Small intestine (tissue), 7 donors: ENCODE results near the gene TUBB. TPM values are rescaled to one million over a fixed set of nuclear protein-coding genes. Genes with fewer than 3 reads are reported as not detected.
"Not testable (repeated sequence)": the region's sequence is repeated elsewhere in the genome, so short reads cannot be mapped to it uniquely, and the experiment has no call there.

Source experiments
- DNase-seq, 2 donors: peaks; one replicate each; pipeline versions ENCODE4 v3.0.0 to v3.0.0-alpha.2; 2013
- FAIRE-seq: peaks from 2 replicates; lab custom pipeline; 2012; peaks lifted over from hg19 to GRCh38; lab: Jason Lieb, UNC
- H3K27ac ChIP-seq, 3 donors: one replicate each; pipeline ENCODE4 v1.5.1; 2013; ENCODE audit warnings: low read length in 2 of 3, mild to moderate bottlenecking in 2 of 3, control low read depth in 1 of 3, inconsistent platforms in 1 of 3, low read depth in 1 of 3, moderate library complexity in 1 of 3
- H3K27me3 ChIP-seq, 3 donors: one replicate each; pipeline ENCODE4 v1.6.1; 2013; ENCODE audit warnings: low read length in 3 of 3, inconsistent platforms in 1 of 3; ENCODE audit not compliant: control insufficient read depth in 3 of 3, insufficient read depth in 3 of 3
- H3K36me3 ChIP-seq, 3 donors: one replicate each; pipeline ENCODE4 v1.6.1; 2013; ENCODE audit warnings: low read length in 3 of 3, inconsistent platforms in 1 of 3, low read depth in 1 of 3, mild to moderate bottlenecking in 1 of 3, moderate library complexity in 1 of 3; ENCODE audit not compliant: control insufficient read depth in 3 of 3, insufficient read depth in 2 of 3
- H3K4me1 ChIP-seq, 3 donors: one replicate each; pipeline ENCODE4 v1.6.1; 2013; ENCODE audit warnings: low read length in 2 of 3, inconsistent platforms in 1 of 3, low read depth in 1 of 3, mild to moderate bottlenecking in 1 of 3, moderate library complexity in 1 of 3; ENCODE audit not compliant: control insufficient read depth in 3 of 3, insufficient read depth in 2 of 3
- H3K4me3 ChIP-seq, 3 donors: one replicate each; pipeline ENCODE4 v1.5.1; 2013; ENCODE audit warnings: low read length in 3 of 3, control low read depth in 1 of 3, inconsistent platforms in 1 of 3, low read depth in 1 of 3, mild to moderate bottlenecking in 1 of 3, moderate library complexity in 1 of 3
- H3K9me3 ChIP-seq, 2 donors: one replicate each; pipeline ENCODE4 v1.6.1; 2013; ENCODE audit warnings: low read depth in 1 of 2, low read length in 1 of 2; ENCODE audit not compliant: control insufficient read depth in 2 of 2, insufficient read depth in 1 of 2
- WGBS, 3 donors: extraction: QIAGEN DNeasy Blood & Tissue Kit; methylation state at CpG; one replicate each; pipeline ENCODE4 v1.1.7; 2013; 5-methylcytosine and 5-hydroxymethylcytosine counted together
- polyA plus RNA-seq, 4 donors: library from polyadenylated mRNA; stranded (reverse) in 3 of 4; unstranded in 1 of 4; fragments of 200-250 nt in 3 of 4; fragments of 120-200 nt in 1 of 4; gene quantifications; one replicate each; pipeline versions ENCODE4 v1.2.1 to v1.2.3, GENCODE V29; 2013
- donor health status: healthy with polysubstance abuse.
- donor health status: control.
- donor health status: control.
- donor health status: Bipolar disorder and iron deficiency.
- donor health status: healthy.

The TUBB gene
- polyA plus RNA-seq, 4 donors: 47.0 to 371 (median 188) TPM

DNA sequence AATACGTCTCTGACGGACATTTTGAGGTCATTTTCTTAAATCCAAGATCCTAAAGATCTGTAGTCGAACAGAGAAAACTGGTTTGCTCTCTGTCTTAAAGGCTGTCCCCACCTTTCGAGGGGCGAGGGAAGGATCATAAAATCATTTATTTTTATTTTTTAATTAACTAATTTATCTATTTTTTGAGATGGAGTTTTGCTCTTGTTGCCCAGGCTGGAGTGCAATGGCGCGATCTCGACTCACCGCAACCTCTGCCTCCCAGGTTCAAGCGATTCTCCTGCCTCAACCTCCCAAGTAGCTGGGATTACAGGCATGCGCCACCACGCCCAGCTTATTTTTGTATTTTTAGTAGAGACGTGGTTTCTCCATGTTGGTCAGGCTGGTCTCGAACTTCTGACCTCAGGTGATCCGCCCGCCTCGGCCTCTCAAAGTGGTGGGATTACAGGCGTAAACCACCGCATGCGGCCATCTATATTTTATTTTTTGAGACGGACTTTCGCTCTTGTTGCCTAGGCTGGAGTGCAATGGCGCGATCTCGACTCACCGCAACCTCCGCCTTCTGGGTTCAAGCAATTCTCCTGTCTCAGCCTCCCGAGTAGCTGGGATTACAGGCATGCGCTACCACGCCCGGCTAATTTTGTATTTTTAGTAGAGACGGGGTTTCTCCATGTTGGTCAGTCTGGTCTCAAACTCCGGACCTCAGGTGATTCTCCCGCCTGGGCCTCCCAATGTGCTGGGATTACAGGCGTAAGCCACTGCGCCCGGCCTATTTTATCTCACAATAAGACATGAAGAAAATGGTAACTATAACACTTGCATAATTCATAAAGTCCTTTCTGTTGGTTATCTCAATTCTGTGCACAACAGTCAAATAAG, 2.1 kb upstream of the TUBB start:
- not testable (repeated sequence) for FAIRE-seq, H3K4me1 ChIP-seq, H3K9me3 ChIP-seq, DNase-seq, H3K27me3 ChIP-seq
- peaks cover 0 to 20% (median 3%) of the 10 kb centered on the region in 3 donors for H3K36me3 ChIP-seq
- H3K4me3 ChIP-seq: peak overlapping the region in 2 of 3 donors; percentile 37 to 67
- peak overlapping the region; percentile 72 to 93 (median 90) for H3K27ac ChIP-seq
- WGBS, 3 donors: 70 to 78% (median 74%) methylated on average over 35 to 37 of the region's 37 CpGs

DNA sequence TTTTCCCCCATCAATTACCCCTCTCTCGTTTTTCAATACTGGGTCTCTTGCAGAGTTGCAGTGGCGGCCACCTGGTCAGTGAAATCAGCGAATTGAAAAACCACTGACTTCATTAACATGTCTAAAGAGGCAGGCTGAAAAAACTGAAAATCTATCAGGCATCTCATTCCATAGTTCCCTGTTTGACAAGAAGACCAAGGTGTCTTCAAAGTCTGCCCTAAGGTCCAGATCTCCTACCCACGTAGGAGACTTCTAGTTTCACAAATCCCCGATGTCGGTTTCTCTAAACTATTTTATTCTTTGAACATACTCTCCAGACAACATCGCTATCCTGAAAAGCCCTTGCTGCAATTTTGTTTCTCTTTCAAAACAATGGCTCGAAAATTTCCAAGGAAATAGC, 796 bp upstream of the TUBB start:
- Histone ChIP-seq H3K9me3 (no peaks in the 10 kb centered on the region), H3K27ac (peak overlapping the region; percentile 62 to 92 (median 89)), H3K36me3 (peaks cover 0 to 26% (median 4%) of the 10 kb centered on the region in 3 donors), H3K4me3 (peak overlapping the region in 2 of 3 donors; percentile 49 to 92), H3K4me1 (peaks cover 0 to 8% (median 0%) of the 10 kb centered on the region in 3 donors), H3K27me3 (no peaks in the 10 kb centered on the region)
- DNase-seq (no peak), FAIRE-seq (no peak)
- 15 to 20% (median 15%) methylated on average over 8 of the region's 8 CpGs for WGBS, 3 donors

DNA sequence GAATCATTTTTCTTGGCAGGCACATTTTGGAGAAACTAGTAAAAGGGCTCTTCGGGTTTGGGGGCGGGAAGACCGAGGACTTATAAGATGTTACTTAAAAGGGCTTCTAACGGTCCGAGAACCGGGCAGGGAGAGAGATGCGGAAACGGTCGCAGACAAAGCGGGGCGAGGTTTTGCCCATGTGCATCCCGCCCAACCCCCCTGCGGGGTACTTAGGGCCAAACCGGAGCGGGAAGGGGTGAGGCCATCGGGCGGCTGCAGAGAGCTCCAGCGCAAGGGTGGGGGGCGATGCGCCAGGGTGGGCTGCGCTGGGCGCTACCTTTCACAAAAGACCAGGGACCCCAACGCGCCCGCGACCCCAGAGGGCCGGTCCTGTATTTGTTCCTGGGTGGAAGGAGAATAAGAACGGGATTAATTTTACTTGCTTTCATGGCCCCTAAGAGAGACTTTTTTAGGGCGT, 616 bp downstream of the TUBB start:
- H3K4me1 ChIP-seq: peaks cover 0 to 8% (median 0%) of the 10 kb centered on the region in 3 donors
- FAIRE-seq (no peak), DNase-seq (peak; percentile 66 to 76)
- 0 to 1% (median 0%) methylated on average over 27 to 29 of the region's 29 CpGs for WGBS, 3 donors
- peak overlapping the region; percentile 88 to 97 (median 92) for H3K27ac ChIP-seq
- peak overlapping the region; percentile 80 to 96 (median 92) for H3K4me3 ChIP-seq
- peaks cover 0 to 35% (median 12%) of the 10 kb centered on the region in 3 donors for H3K36me3 ChIP-seq
- H3K9me3 ChIP-seq: no peaks in the 10 kb centered on the region
- no peaks in the 10 kb centered on the region for H3K27me3 ChIP-seq

DNA sequence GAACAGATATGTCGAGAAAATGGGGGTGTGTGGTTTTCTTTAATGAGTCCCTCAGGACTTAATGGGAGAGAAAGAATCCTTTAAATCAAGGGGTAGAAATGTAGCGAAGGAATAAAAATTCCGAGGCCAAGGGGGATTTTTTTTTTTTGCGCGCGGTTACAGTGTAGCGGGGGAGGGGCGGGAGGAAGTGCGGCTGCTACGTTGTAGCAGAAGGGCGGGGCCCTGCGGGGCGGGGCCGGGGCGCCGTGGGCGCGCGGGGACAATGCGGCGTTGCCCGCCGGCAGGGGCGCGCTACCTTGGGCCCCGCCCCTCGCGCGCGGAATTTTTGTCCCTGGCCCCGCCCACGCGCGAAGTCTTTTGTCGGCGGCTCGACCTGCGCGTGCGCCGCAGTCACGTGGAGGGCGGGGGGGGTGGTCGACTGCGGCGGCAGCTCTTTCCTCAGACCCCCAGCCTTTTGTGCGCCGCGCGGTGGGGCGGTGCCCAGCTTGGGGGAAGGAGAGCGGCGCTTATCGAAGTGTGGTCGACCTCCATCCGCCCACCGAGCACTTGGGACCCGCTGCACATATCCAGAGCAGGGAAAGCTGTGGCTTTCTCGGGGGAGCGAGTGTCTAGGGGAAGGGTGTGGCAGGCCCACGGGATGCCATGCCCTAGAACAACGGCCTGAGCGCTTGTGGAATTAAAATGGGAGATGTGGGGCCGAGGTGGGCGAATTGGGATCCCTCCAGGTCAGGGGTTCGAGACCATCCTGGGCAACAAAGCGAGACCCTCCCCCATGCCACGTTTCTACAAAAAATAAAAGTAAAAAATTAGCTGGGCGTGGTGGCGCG, 1.3 kb downstream of the TUBB start:
- Histone ChIP-seq H3K27me3 (no peaks in the 10 kb centered on the region), H3K4me3 (peak overlapping the region; percentile 80 to 96 (median 92)), H3K4me1 (peaks cover 0 to 7% (median 0%) of the 10 kb centered on the region in 3 donors), H3K9me3 (no peaks in the 10 kb centered on the region), H3K36me3 (peaks cover 0 to 42% (median 16%) of the 10 kb centered on the region in 3 donors), H3K27ac (peak overlapping the region; percentile 88 to 97 (median 92))
- FAIRE-seq (no peak), DNase-seq (peak; percentile 87 to 97)
- WGBS, 3 donors: 1 to 2% (median 1%) methylated on average over 51 to 71 of the region's 71 CpGs

DNA sequence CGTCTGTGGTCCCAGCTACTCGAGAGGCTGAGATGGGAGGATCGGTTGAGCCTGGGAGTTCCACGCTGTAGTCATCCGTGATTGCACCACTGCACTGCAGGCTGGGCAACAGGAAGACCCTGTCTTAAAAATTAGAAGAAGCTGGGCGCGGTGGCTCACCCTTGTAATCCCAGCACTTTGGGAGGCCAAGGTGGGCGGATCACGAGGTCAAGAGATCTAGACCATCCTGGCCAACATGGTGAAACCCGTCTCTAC, 1.8 kb downstream of the TUBB start:
- H3K4me1 ChIP-seq, H3K27me3 ChIP-seq, DNase-seq, FAIRE-seq, H3K9me3 ChIP-seq: not testable (repeated sequence)
- Histone ChIP-seq H3K27ac (peak overlapping the region; percentile 74 to 94 (median 91)), H3K36me3 (peaks cover 0 to 45% (median 16%) of the 10 kb centered on the region in 3 donors), H3K4me3 (peak overlapping the region; percentile 39 to 78 (median 73))
- WGBS, 3 donors: 5 to 7% (median 6%) methylated on average over 10 of the region's 10 CpGs

DNA sequence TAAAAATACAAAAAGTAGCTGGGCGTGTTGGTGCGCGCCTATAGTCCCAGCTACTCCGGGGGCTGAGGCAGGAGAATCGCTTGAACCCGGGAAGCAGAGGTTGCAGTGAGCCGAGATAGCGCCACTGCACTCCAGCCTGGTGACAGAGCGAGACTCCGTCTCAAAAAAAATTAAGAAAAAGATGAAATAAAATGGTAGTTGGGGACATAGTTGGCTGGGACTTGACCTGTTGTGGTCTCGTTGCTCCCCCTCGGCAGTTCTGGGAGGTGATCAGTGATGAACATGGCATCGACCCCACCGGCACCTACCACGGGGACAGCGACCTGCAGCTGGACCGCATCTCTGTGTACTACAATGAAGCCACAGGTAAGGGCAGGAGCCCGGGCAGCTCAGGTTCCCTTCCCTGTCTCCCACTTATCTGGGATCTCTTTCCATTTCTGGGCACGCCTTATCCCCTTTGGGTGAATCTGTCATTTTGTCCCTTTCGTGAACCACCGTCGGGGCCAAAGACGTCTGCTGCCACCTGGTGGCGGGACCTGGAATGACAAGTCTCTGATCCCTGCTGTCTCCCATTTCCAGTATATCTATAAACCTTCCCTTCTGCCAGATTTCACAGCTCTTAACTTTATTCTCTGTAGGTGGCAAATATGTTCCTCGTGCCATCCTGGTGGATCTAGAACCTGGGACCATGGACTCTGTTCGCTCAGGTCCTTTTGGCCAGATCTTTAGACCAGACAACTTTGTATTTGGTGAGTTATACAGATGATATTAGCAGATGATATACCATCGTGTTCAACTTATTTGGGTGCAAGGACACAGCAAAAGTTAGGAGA, 2.3 kb downstream of the TUBB start:
- WGBS, 3 donors: 6 to 8% (median 8%) methylated on average over 27 of the region's 27 CpGs
- Histone ChIP-seq H3K27me3 (no peaks in the 10 kb centered on the region), H3K36me3 (peaks cover 0 to 50% (median 16%) of the 10 kb centered on the region in 3 donors), H3K9me3 (no peaks in the 10 kb centered on the region), H3K4me1 (peaks cover 0 to 6% (median 0%) of the 10 kb centered on the region in 3 donors), H3K27ac (peak overlapping the region; percentile 74 to 94 (median 91)), H3K4me3 (peak overlapping the region in 2 of 3 donors; percentile 73 to 78)
- DNase-seq: peak; percentile 83 to 91
- FAIRE-seq: no peak

DNA sequence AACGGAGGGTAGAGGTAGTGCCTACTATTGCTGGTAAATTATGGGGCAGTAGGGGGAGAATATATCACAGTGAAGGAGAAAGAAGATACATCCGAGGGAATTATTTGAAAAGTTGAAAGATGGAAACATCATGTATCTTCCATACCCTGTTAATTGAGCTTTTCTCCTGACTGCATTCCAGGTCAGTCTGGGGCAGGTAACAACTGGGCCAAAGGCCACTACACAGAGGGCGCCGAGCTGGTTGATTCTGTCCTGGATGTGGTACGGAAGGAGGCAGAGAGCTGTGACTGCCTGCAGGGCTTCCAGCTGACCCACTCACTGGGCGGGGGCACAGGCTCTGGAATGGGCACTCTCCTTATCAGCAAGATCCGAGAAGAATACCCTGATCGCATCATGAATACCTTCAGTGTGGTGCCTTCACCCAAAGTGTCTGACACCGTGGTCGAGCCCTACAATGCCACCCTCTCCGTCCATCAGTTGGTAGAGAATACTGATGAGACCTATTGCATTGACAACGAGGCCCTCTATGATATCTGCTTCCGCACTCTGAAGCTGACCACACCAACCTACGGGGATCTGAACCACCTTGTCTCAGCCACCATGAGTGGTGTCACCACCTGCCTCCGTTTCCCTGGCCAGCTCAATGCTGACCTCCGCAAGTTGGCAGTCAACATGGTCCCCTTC, 3.1 kb downstream of the TUBB start:
- not testable (repeated sequence) for H3K4me3 ChIP-seq, H3K9me3 ChIP-seq, H3K27ac ChIP-seq, H3K4me1 ChIP-seq, DNase-seq, FAIRE-seq, H3K27me3 ChIP-seq
- peaks cover 4 to 58% (median 16%) of the 10 kb centered on the region in 3 donors for H3K36me3 ChIP-seq
- 50 to 61% (median 51%) methylated on average over 16 of the region's 16 CpGs for WGBS, 3 donors
